ENCODE measurements around the gene FNDC10.

DNA sequence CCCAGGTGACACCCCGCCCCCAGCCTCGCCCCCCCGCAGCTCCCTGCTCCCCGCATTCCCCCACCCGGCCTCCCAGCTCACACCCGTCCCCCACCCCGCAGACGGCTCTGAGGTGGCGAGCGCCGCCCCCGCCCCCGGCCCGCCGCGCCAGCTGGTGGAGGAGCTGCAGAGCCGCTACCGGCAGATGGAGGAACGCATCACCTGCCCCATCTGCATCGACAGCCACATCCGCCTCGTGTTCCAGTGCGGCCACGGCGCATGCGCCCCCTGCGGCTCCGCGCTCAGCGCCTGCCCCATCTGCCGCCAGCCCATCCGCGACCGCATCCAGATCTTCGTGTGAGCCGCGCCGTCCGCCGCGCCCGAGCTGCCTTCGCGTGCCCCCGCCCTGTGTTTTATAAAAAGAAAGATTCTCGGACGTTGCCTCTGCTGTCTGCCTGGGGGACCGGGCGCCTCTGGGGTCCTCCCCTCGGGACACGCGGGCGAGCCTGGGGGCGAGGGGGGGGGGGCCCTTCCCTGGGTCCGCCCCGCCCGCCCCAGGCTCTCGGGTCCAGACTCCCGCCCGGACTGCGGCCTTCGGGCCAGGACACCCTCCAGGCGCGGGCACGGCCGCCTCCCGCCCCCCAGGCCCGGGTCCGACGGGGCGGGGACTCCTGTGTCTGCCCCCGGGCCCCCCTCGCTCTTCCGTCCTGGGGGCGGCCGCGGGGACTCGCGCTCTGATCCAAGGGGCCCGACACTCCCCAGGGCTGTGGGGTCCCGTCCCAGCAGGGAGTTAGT is 30.4 kb upstream of the FNDC10 start:
- peak in 1 of 11 experiments; percentile 9 for TF ChIP-seq CTCF (IDR thresholded peaks at IDR 0.05 in 8 of 11, conservative IDR thresholded peaks at IDR 0.05 in 3 of 11)
- no peak for TF ChIP-seq POLR2A (IDR thresholded peaks at IDR 0.05)
